DND-41 (cell line): ENCODE data around the gene FARP1.

ENCODE experiments used
- ATAC-seq: fragments of 200-7000 bp; cut with Tn5 transposase; 3 replicates; pipeline ENCODE4 v1.9.1; 2021; ENCODE audit warnings: low read depth; ENCODE audit not compliant: insufficient read depth
- DNase-seq: peaks from one replicate; pipeline ENCODE4 v3.0.0-alpha.2; 2020
- H2AFZ ChIP-seq: 2 replicates; pipeline ENCODE4 v1.6.0; 2012; ENCODE audit warnings: low read depth, low read length
- H3K27ac ChIP-seq: 2 replicates; pipeline ENCODE4 v1.5.1; 2012; ENCODE audit warnings: low read length, inconsistent platforms
- H3K27me3 ChIP-seq: fragments of 200-600 bp; sonication (generic); 2 replicates; pipeline ENCODE4 v1.6.0; 2012; ENCODE audit warnings: low read length, mild to moderate bottlenecking, inconsistent platforms; ENCODE audit not compliant: insufficient read depth, poor library complexity
- H3K36me3 ChIP-seq: 2 replicates; pipeline ENCODE4 v1.5.1; 2012; ENCODE audit warnings: low read length, inconsistent platforms; ENCODE audit not compliant: insufficient read depth
- H3K4me1 ChIP-seq: 2 replicates; pipeline ENCODE4 v1.5.1; 2012; ENCODE audit warnings: mild to moderate bottlenecking, low read length; ENCODE audit not compliant: insufficient read depth
- H3K4me2 ChIP-seq: 2 replicates; pipeline ENCODE4 v1.6.0; 2012; ENCODE audit warnings: mild to moderate bottlenecking, moderate library complexity, low read length, inconsistent platforms; ENCODE audit not compliant: insufficient read depth
- H3K4me3 ChIP-seq, 2 experiments: fragments of 200-600 bp in 1 of 2; shearing (Covaris generic) in 1 of 2; 2 replicates each; pipeline ENCODE4 v1.5.1; 2012 to 2016; ENCODE audit warnings: inconsistent platforms in 2 of 2, low read length in 2 of 2, mild to moderate bottlenecking in 2 of 2, low read depth in 1 of 2, moderate library complexity in 1 of 2
- H3K79me2 ChIP-seq: 2 replicates; pipeline ENCODE4 v1.6.0; 2012; ENCODE audit warnings: low read length, inconsistent platforms; ENCODE audit not compliant: insufficient read depth
- H3K9ac ChIP-seq: 2 replicates; pipeline ENCODE4 v1.6.0; 2012; ENCODE audit warnings: low read depth, mild to moderate bottlenecking, inconsistent platforms, low read length, moderate library complexity
- H3K9me3 ChIP-seq: 2 replicates; pipeline ENCODE4 v1.5.1; 2012; ENCODE audit warnings: low read length, moderate library complexity, mild to moderate bottlenecking, inconsistent platforms; ENCODE audit not compliant: insufficient read depth, severe bottlenecking
- H4K20me1 ChIP-seq: 2 replicates; pipeline ENCODE4 v1.6.0; 2012; ENCODE audit warnings: low read length; ENCODE audit not compliant: insufficient read depth
- EZH2 ChIP-seq: IDR thresholded peaks from 3 replicates; pipeline ENCODE4 v1.6.1; 2012; ENCODE audit warnings: borderline replicate concordance, low read depth, mild to moderate bottlenecking, moderate library complexity, low read length, inconsistent platforms; ENCODE audit not compliant: severe bottlenecking
- TF ChIP-seq, protein P1 (sequence below): IDR thresholded peaks from 2 replicates; pipeline ENCODE4 v1.5.1; 2012; ENCODE audit warnings: borderline replicate concordance, low read length, moderate library complexity, mild to moderate bottlenecking; ENCODE audit not compliant: poor library complexity, severe bottlenecking; ENCODE audit errors: extremely low read depth

FARP1 gene

DNA sequence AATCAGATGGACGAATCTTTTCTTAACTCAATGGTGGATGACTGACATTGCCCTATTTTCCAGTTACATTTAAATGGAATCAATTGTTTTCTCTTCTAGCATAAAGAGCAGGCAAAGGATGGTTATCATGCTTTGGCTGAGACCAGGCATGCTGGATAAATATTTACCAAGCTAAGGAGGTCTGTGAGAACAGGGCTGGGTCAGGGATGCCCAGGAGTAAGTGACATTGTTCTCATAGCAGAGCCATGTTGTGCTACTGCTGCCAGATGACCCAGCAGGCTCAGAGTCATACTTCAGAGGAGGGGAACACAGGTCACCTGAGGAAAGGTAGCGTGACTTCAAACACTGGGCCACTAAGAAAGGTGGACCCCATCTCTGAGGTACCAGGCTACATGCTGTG is 150.2 kb downstream of the FARP1 start:
- no peak for DNase-seq
- no peaks in the 10 kb centered on the region; the same call in 1 of the 2 replicates for H4K20me1 ChIP-seq
- H2AFZ ChIP-seq: no peak overlapping the region
- TF ChIP-seq, protein P1, sequence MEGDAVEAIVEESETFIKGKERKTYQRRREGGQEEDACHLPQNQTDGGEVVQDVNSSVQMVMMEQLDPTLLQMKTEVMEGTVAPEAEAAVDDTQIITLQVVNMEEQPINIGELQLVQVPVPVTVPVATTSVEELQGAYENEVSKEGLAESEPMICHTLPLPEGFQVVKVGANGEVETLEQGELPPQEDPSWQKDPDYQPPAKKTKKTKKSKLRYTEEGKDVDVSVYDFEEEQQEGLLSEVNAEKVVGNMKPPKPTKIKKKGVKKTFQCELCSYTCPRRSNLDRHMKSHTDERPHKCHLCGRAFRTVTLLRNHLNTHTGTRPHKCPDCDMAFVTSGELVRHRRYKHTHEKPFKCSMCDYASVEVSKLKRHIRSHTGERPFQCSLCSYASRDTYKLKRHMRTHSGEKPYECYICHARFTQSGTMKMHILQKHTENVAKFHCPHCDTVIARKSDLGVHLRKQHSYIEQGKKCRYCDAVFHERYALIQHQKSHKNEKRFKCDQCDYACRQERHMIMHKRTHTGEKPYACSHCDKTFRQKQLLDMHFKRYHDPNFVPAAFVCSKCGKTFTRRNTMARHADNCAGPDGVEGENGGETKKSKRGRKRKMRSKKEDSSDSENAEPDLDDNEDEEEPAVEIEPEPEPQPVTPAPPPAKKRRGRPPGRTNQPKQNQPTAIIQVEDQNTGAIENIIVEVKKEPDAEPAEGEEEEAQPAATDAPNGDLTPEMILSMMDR: no peak
- H3K9ac ChIP-seq: no peak overlapping the region
- no peak for ATAC-seq
- H3K4me1 ChIP-seq: no peaks in the 10 kb centered on the region
- H3K36me3 ChIP-seq: no peaks in the 10 kb centered on the region
- H3K27ac ChIP-seq: no peak overlapping the region
- H3K4me2 ChIP-seq: no peak overlapping the region
- H3K9me3 ChIP-seq: no peaks in the 10 kb centered on the region
- H3K27me3 ChIP-seq: peaks cover 6% of the 10 kb centered on the region
- no peak overlapping the region for H3K4me3 ChIP-seq
- H3K79me2 ChIP-seq: no peaks in the 10 kb centered on the region

DNA sequence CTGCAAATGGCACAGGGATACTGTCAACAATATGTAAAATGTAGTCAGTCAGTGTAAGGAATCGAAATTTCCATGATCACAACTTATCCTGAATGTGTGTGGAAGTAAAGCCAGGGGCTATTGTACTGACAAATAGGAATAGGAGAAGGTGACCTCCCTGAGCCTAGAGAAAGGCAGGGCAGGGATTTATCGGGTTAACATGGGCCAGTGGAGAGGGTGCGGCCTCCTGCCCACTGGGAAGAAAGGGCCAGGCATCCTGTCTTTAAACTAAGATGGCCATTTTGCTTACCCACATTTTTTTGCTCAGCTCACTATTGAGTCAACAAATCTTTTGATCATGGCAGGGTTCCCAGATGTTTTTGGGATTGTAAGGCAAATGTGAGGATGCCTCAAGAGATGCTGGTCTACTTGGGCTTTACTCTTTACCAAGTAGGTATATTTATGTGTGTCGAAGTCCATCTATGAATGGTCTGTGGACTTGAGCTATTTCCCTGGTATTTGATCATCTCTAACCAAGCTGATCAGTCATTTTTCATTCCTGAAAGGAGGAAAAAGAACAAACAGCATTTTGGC is 150.8 kb downstream of the FARP1 start:
- no peak for TF ChIP-seq EZH2
- TF ChIP-seq, protein P1: no peak

DNA sequence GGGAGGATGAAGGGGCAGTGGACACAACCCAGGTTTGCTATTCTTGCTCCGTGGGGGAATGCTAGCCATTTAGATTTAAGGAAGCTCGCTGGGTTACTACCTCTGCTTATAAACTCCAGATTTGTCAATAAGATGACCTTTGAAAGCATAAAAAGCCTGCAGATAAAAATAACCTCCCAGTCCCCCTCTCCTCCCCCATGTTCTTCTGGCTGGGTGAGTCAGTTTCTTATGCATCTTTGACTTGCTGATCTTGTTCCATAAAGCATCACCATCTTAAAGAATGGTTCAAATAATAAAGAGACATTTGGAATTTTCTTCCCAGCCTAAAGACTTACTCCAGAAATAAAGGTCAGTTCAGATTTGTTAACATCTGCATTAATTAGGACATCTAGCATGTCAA is 152.5 kb downstream of the FARP1 start:
- Histone ChIP-seq H3K9me3 (no peaks in the 10 kb centered on the region), H3K27ac (no peak overlapping the region), H3K4me1 (no peaks in the 10 kb centered on the region), H3K4me3 (no peak overlapping the region), H3K79me2 (no peaks in the 10 kb centered on the region), H3K27me3 (peaks cover 10% of the 10 kb centered on the region), H3K36me3 (no peaks in the 10 kb centered on the region), H2AFZ (no peak overlapping the region), H3K4me2 (no peak overlapping the region), H3K9ac (no peak overlapping the region), H4K20me1 (no peaks in the 10 kb centered on the region)
- no peak for DNase-seq
- TF ChIP-seq EZH2: no peak
- TF ChIP-seq, protein P1: no peak
- no peak for ATAC-seq

More for the DNA sequence above, 150.8 kb downstream of the FARP1 start:
- Histone ChIP-seq H3K27me3 (peaks cover 6% of the 10 kb centered on the region), H3K4me2 (no peak overlapping the region), H3K4me3 (no peak overlapping the region), H3K79me2 (no peaks in the 10 kb centered on the region), H3K9ac (no peak overlapping the region), H3K9me3 (no peaks in the 10 kb centered on the region), H2AFZ (no peak overlapping the region), H3K36me3 (no peaks in the 10 kb centered on the region), H3K27ac (no peak overlapping the region), H4K20me1 (no peaks in the 10 kb centered on the region; the same call in 1 of the 2 replicates), H3K4me1 (no peaks in the 10 kb centered on the region)
- no peak for ATAC-seq
- DNase-seq: no peak

DNA sequence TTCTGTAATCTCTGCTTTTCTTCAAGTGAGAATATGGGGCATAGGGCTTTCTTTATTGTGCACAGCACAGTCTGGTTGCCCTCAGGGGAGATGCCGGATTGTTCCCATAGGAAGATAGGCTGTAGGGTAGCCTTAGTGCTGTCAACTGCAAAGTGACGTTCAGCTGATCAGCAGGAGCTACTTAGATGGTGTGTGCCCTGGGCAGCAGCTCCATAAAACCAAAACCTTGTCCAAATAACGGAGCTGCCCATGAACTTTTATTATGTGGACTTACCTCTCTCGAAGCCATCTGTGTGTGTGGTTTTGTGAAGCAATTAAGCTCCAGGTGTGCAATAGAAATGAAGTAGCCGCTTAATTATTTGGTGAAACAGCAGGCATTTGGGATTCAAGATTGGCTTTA is 154.2 kb downstream of the FARP1 start:
- no peak overlapping the region for H3K4me3 ChIP-seq
- H3K36me3 ChIP-seq: no peaks in the 10 kb centered on the region
- no peak overlapping the region for H3K27ac ChIP-seq
- no peak overlapping the region for H2AFZ ChIP-seq
- DNase-seq (no peak), ATAC-seq (no peak)
- H3K4me2 ChIP-seq: no peak overlapping the region
- H3K4me1 ChIP-seq: no peaks in the 10 kb centered on the region
- no peaks in the 10 kb centered on the region for H3K79me2 ChIP-seq
- no peaks in the 10 kb centered on the region for H3K9me3 ChIP-seq
- peaks cover 10% of the 10 kb centered on the region for H3K27me3 ChIP-seq
- TF ChIP-seq EZH2: no peak
- TF ChIP-seq, protein P1: no peak
- H4K20me1 ChIP-seq: no peaks in the 10 kb centered on the region
- no peak overlapping the region for H3K9ac ChIP-seq
